AG09309 (cell line): Measurements from ENCODE around the gene TTLL5.

Experiments used
- DNase-seq: peaks from one replicate; pipeline ENCODE4 v3.0.0-alpha.2; 2010; ENCODE audit warnings: low read depth
- H3K4me3 ChIP-seq: 2 replicates; pipeline ENCODE4 v1.5.1; 2011; ENCODE audit warnings: mild to moderate bottlenecking, low read depth, low read length, moderate library complexity; ENCODE audit not compliant: control insufficient read depth
- CTCF ChIP-seq: IDR thresholded peaks from 2 replicates; pipeline ENCODE4 v1.5.1; 2011; ENCODE audit warnings: mild to moderate bottlenecking, low read depth, low read length, inconsistent platforms; ENCODE audit not compliant: insufficient read depth, control insufficient read depth; ENCODE audit errors: missing control alignments

TTLL5 gene

GRCh38 chr14:75980856-75981255 is 319.8 kb downstream of the TTLL5 start:
- no peak for TF ChIP-seq CTCF
- no peak for DNase-seq
- H3K4me3 ChIP-seq: peak overlapping the region; percentile 45

GRCh38 chr14:75981426-75982265 is 320.6 kb downstream of the TTLL5 start, which contains the start of gene TGFB3:
Gene TGFB3, minus strand, starts transcription at chr14:75981995. Its CDS starts 1,102 bp downstream, at chr14:75980893.
- DNase-seq: peak; percentile 86
- H3K4me3 ChIP-seq: peak within 1 kb of the TSS; percentile 45
- no peak for TF ChIP-seq CTCF

GRCh38 chr14:75982266-75983018 is 321.4 kb downstream of the TTLL5 start:
- H3K4me3 ChIP-seq: peak overlapping the region; percentile 45
- no peak for DNase-seq
- TF ChIP-seq CTCF: peak; percentile 73

GRCh38 chr14:75983019-75983358 is 321.9 kb downstream of the TTLL5 start:
- H3K4me3 ChIP-seq: peak overlapping the region; percentile 45
- no peak for DNase-seq
- no peak for TF ChIP-seq CTCF

- DNase-seq: no peak
- no peak overlapping the region for H3K4me3 ChIP-seq
- no peak for TF ChIP-seq CTCF
These were observed 323.6 kb downstream of the TTLL5 start for GRCh38 chr14:75984674-75985073.

GRCh38 chr14:75985618-75986438 is 324.8 kb downstream of the TTLL5 start, which contains the start of gene IFT43:
Gene IFT43, plus strand, starts transcription at chr14:75985763. Its CDS starts 24 bp downstream, at chr14:75985787.
- no peak for TF ChIP-seq CTCF
- peak within 1 kb of the TSS; percentile 82 for H3K4me3 ChIP-seq
- DNase-seq: no peak
